ENCODE results near the gene MTHFR. TPM values are rescaled to one million over a fixed set of nuclear protein-coding genes. Genes with fewer than 3 reads are reported as not detected.

MTHFR gene
- total and polyA plus RNA-seq, 12 donors, result 17.7 to 75.8 (median 39.1) TPM

GRCh38 chr1:11766429-11766776 lies 39.4 kb downstream of the MTHFR start:
- Histone ChIP-seq H3K27ac (no peak overlapping the region), H3K4me3 (no peak overlapping the region), H3K4me1 (peaks cover 0 to 19% (median 11%) of the 10 kb centered on the region in 9 donors), H3K36me3 (no peaks in the 10 kb centered on the region), H3K9me3 (no peaks in the 10 kb centered on the region), H3K27me3 (peaks cover 0 to 21% (median 16%) of the 10 kb centered on the region in 7 donors)
- intact Hi-C loops (cut with DNase I), result no loop called here
- 80 to 93% methylated on average over 11 to 14 of the region's 14 CpGs for WGBS, 2 donors
- no peak for TF ChIP-seq CTCF (IDR thresholded peaks at IDR 0.05)
- no peak for DNase-seq
- ATAC-seq, result no peak

- Histone ChIP-seq H3K27ac (no peak overlapping the region), H3K9me3 (no peaks in the 10 kb centered on the region), H3K36me3 (no peaks in the 10 kb centered on the region), H3K4me1 (peaks cover 0 to 19% (median 11%) of the 10 kb centered on the region in 9 donors), H3K4me3 (no peak overlapping the region), H3K27me3 (peaks cover 0 to 25% (median 19%) of the 10 kb centered on the region in 7 donors)
- ATAC-seq (peak in 1 of 8 donors; percentile 11), DNase-seq (no peak)
- 90 to 93% methylated on average over 19 of the region's 19 CpGs for WGBS, 2 donors
- intact Hi-C loops (cut with DNase I), result no loop called here
- TF ChIP-seq CTCF (IDR thresholded peaks at IDR 0.05), result no peak
These were observed 39.9 kb downstream of the MTHFR start for GRCh38 chr1:11765661-11766428.

- no peak for DNase-seq
- no peak for TF ChIP-seq CTCF (IDR thresholded peaks at IDR 0.05)
- H3K36me3 ChIP-seq, result no peaks in the 10 kb centered on the region
- WGBS, 2 donors, result 85 to 90% methylated on average over 6 to 7 of the region's 7 CpGs
- no peak overlapping the region for H3K27ac ChIP-seq
- ATAC-seq, result no peak
- H3K4me1 ChIP-seq, result peaks cover 0 to 19% (median 11%) of the 10 kb centered on the region in 9 donors
- H3K9me3 ChIP-seq, result no peaks in the 10 kb centered on the region
- peaks cover 0 to 25% (median 19%) of the 10 kb centered on the region in 7 donors for H3K27me3 ChIP-seq
- no peak overlapping the region for H3K4me3 ChIP-seq
- intact Hi-C loops (cut with DNase I), result no loop called here
These were observed 41.2 kb downstream of the MTHFR start for GRCh38 chr1:11764519-11764918.

GRCh38 chr1:11764115-11764514 lies 41.6 kb downstream of the MTHFR start:
- no peak overlapping the region for H3K27ac ChIP-seq
- DNase-seq (no peak), ATAC-seq (no peak)
- H3K4me1 ChIP-seq, result peaks cover 0 to 17% (median 11%) of the 10 kb centered on the region in 9 donors
- no peak for TF ChIP-seq CTCF (IDR thresholded peaks at IDR 0.05)
- intact Hi-C loops (cut with DNase I), result no loop called here
- WGBS, 2 donors, result 81 to 98% methylated on average over 3 of the region's 3 CpGs
- H3K9me3 ChIP-seq, result no peaks in the 10 kb centered on the region
- H3K36me3 ChIP-seq, result no peaks in the 10 kb centered on the region
- peaks cover 0 to 25% (median 19%) of the 10 kb centered on the region in 7 donors for H3K27me3 ChIP-seq
- no peak overlapping the region for H3K4me3 ChIP-seq

Data from heart right ventricle (tissue), 16 donors.